Cardiac fibroblast (primary cell): ENCODE measurements around the gene LEKR1.
A peak's percentile ranks its signal among the peaks of the same experiment; 100 is the strongest.
"Not testable (repeated sequence)": the region's sequence is repeated elsewhere in the genome, so short reads cannot be mapped to it uniquely, and the experiment has no call there.

Source experiments
- DNase-seq, 2 donors: peaks; one replicate each; pipeline versions ENCODE4 v3.0.0 to v3.0.0-alpha.2; 2010; ENCODE audit warnings: low read depth in 2 of 2
- H3K4me3 ChIP-seq, 2 donors: replicated peaks in 1 of 2; 1 replicate in 1 of 2; 2 replicates in 1 of 2; pipeline ENCODE4 v1.5.1; 2011; ENCODE audit warnings: low read depth in 2 of 2, low read length in 2 of 2, mild to moderate bottlenecking in 2 of 2, moderate library complexity in 1 of 2
- TF ChIP-seq, protein P1 (sequence below): IDR thresholded peaks from one replicate; pipeline ENCODE4 v1.5.1; 2011; ENCODE audit warnings: low read depth, mild to moderate bottlenecking, low read length, inconsistent platforms

LEKR1 gene

DNA sequence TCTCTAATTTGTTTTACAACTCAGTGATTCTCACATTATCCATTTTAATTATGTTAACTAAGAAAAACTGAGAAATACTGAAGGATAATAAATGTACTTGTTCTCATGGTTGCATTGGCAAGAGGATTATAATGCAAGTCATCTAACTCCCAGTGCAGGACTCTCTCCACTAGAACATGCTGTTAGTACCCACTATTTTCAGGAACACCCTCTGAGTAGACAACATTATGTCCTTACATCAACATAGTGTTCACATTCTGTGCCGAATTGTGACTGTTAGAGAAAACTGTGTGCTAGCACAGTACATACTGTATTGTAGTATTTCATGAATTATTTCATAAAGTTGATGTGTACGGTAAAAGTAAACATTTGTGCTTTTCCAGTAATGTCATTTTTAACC, 80.1 kb downstream of the LEKR1 start:
- TF ChIP-seq, protein P1, sequence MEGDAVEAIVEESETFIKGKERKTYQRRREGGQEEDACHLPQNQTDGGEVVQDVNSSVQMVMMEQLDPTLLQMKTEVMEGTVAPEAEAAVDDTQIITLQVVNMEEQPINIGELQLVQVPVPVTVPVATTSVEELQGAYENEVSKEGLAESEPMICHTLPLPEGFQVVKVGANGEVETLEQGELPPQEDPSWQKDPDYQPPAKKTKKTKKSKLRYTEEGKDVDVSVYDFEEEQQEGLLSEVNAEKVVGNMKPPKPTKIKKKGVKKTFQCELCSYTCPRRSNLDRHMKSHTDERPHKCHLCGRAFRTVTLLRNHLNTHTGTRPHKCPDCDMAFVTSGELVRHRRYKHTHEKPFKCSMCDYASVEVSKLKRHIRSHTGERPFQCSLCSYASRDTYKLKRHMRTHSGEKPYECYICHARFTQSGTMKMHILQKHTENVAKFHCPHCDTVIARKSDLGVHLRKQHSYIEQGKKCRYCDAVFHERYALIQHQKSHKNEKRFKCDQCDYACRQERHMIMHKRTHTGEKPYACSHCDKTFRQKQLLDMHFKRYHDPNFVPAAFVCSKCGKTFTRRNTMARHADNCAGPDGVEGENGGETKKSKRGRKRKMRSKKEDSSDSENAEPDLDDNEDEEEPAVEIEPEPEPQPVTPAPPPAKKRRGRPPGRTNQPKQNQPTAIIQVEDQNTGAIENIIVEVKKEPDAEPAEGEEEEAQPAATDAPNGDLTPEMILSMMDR = no peak
- H3K4me3 ChIP-seq = no peak overlapping the region
- DNase-seq = peak in 1 of 2 donors; percentile 33

- TF ChIP-seq, protein P1 = no peak
- no peak for DNase-seq
- no peak overlapping the region for H3K4me3 ChIP-seq
These were observed 82.2 kb downstream of the LEKR1 start for GRCh38 chr3:156908398-156908797.

GRCh38 chr3:156910022-156910421, 83.9 kb downstream of the LEKR1 start:
- TF ChIP-seq, protein P1 = no peak
- DNase-seq = no peak
- H3K4me3 ChIP-seq = no peak overlapping the region

GRCh38 chr3:156910831-156911230, 84.7 kb downstream of the LEKR1 start:
- DNase-seq = peak; percentile 4 to 13
- H3K4me3 ChIP-seq = not testable (repeated sequence)

DNA sequence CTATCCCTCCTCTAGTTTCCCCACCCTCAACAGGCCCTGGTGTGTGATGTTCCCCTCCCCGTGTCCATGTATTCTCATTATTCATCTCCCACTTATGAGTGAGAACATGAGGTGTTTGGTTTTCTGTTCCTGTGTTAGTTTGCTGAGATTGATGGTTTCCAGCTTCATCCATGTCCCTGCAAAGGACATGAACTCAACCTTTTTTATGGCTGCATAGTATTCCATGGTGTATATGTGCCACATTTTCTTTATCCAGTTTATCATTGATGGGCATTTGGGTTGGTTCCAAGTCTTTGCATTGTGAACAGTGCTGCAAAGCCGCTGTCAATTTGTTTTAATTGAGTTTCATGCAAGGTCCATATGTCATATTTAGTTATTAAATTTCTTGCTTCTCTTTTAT, 88.1 kb downstream of the LEKR1 start:
- DNase-seq, H3K4me3 ChIP-seq: not testable (repeated sequence)

DNA sequence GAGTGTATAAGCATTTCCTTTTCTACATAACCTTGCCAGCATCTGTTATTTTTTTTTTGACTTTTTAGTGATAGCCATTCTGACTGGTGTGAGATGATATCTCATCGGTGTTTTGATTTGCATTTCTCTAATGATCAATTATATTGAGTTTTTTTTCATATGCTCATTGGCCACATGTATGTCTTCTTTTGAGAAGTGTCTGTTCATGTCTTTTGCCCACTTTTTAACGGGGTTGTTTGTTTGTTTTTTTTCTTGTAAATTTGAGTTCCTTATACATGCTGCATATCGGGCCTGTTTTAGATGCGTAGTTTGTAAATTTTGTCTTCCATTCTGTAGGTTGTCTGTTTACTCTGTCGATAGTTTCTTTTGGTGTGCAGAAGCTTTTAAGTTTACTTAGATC, 89.2 kb downstream of the LEKR1 start:
- DNase-seq = no peak
- TF ChIP-seq, protein P1 = no peak
- no peak overlapping the region for H3K4me3 ChIP-seq

GRCh38 chr3:156918746-156919145, 92.6 kb downstream of the LEKR1 start:
- no peak overlapping the region for H3K4me3 ChIP-seq
- DNase-seq = no peak
- TF ChIP-seq, protein P1 = no peak

DNA sequence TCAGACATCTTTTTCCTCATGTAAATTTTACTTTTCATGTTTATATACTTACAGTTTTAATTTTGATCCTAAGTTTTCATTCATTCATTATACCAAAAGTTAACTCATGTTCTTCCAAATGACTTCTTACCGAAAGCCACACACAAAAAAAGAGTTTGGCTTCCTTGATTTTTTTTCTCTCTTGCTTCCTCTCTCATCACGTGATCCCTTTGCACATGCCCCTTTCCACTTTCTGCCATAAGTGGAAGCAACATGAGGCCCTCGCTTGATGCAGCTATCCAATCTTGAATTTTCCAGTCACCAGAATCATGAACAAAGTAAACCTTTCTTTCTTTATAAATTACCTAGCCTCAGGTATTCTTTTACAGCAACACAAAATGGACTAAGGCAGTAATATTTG, 93.7 kb downstream of the LEKR1 start:
- no peak for DNase-seq
- TF ChIP-seq, protein P1 = no peak
- no peak overlapping the region for H3K4me3 ChIP-seq
